ES-I3 (cell line): ENCODE measurements around the gene GABBR2.

Experiments
- H3K36me3 ChIP-seq: 2 replicates; pipeline ENCODE4 v1.6.1; 2013; ENCODE audit warnings: mild to moderate bottlenecking, low read length, control low read depth, moderate library complexity; ENCODE audit not compliant: insufficient read depth
- H3K4me1 ChIP-seq: 2 replicates; pipeline ENCODE4 v1.6.1; 2013; ENCODE audit warnings: mild to moderate bottlenecking, control low read depth, low read length; ENCODE audit not compliant: insufficient read depth
- H3K9ac ChIP-seq: 2 replicates; pipeline ENCODE4 v1.6.1; 2013; ENCODE audit warnings: low read depth, mild to moderate bottlenecking, low read length, moderate library complexity
- H3K9me3 ChIP-seq: 2 replicates; pipeline ENCODE4 v1.6.1; 2013; ENCODE audit warnings: mild to moderate bottlenecking, low read length, moderate library complexity; ENCODE audit not compliant: control insufficient read depth, insufficient read depth

The GABBR2 gene

GRCh38 chr9:98253565-98253964, 455.2 kb downstream of the GABBR2 start:
- no peak overlapping the region; the same call in 1 of the 2 replicates for H3K9ac ChIP-seq
- H3K9me3 ChIP-seq: no peaks in the 10 kb centered on the region
- peaks cover 7% of the 10 kb centered on the region; the same call in 1 of the 2 replicates for H3K4me1 ChIP-seq
- peaks cover 2% of the 10 kb centered on the region; the same call in 1 of the 2 replicates for H3K36me3 ChIP-seq

DNA sequence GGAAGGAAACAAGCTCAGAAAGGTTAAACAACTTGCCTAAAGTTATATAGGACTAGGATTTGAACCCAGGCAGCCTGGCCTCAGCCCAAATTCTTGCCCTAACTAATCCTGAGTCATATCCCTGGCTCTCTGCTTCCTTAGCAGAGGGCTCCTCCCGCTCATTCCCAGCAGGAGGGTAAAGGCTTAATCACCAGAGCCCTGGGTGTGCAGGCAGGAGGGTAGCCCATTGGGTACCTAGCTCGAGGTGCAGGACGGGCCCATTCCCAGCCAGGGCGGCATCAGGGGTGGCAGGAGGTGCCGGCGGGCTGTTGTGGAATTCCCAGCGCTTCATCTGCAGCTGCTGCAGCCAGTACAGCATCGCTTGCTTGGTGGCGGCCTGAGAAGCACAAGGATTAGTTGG, 457.2 kb downstream of the GABBR2 start:
- H3K9ac ChIP-seq: no peak overlapping the region
- no peaks in the 10 kb centered on the region for H3K9me3 ChIP-seq
- H3K4me1 ChIP-seq: peaks cover 7% of the 10 kb centered on the region; the same call in 1 of the 2 replicates

DNA sequence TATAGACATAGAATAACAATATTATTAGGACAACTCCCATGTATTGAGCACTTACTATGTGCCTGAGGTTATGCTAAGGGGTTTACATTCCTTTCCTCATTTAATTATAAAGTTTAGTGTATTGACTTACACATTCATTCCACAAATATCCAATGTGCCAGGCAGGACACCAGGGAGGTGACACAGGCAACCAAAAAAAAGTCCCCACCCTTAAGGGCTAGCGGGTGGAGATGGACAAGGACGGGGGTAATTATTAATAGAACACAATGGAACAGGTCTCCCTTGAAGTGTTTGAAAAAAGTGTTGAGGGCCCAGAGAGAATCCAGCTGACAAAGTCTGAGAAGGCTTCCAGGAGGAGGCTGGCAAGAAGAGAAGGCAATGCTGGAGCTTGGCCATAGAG, 459.0 kb downstream of the GABBR2 start:
- Histone ChIP-seq H3K36me3 (peaks cover 2% of the 10 kb centered on the region; the same call in 1 of the 2 replicates), H3K9ac (no peak overlapping the region), H3K4me1 (peaks cover 7% of the 10 kb centered on the region; the same call in 1 of the 2 replicates), H3K9me3 (no peaks in the 10 kb centered on the region)

More for the DNA sequence above, 457.2 kb downstream of the GABBR2 start:
- peaks cover 2% of the 10 kb centered on the region; the same call in 1 of the 2 replicates for H3K36me3 ChIP-seq

DNA sequence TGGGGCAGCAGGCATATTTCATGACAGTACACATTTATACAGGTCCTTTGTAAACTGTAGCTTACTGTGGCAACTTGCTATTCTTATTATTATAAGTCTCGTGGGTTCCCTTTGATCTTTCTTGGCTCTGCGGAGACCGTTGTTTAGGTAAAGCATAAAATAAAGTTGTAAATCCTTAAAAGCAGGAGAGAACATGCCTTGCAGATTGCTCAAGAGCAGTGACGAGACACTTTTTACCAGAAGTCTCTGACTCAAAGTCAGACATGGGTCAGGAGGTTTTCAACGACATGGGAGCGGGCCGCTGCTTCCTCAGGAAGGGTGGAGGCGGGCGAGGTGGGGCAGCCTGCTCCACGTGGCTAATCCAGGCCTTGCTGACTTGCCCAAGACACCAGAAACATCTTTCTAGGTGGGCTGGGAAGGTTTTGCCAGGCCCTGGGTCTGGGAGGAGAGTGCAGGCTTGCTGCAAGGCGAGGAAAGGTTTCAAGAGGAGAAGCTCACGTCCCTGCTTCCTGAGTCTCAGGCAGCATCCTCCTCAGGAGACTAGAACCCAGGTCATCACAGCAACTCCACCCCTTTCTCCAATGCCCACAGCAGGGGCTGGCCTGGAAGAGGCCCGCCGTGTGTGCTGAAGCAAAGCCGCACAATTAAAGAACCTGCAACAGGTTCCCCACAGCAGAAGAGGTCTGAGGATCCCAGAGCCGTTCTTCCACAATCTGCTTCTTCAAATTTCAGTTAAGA, 459.8 kb downstream of the GABBR2 start:
- Histone ChIP-seq H3K36me3 (peaks cover 2% of the 10 kb centered on the region; the same call in 1 of the 2 replicates), H3K4me1 (peaks cover 11% of the 10 kb centered on the region; the same call in 1 of the 2 replicates), H3K9ac (no peak overlapping the region), H3K9me3 (no peaks in the 10 kb centered on the region)

DNA sequence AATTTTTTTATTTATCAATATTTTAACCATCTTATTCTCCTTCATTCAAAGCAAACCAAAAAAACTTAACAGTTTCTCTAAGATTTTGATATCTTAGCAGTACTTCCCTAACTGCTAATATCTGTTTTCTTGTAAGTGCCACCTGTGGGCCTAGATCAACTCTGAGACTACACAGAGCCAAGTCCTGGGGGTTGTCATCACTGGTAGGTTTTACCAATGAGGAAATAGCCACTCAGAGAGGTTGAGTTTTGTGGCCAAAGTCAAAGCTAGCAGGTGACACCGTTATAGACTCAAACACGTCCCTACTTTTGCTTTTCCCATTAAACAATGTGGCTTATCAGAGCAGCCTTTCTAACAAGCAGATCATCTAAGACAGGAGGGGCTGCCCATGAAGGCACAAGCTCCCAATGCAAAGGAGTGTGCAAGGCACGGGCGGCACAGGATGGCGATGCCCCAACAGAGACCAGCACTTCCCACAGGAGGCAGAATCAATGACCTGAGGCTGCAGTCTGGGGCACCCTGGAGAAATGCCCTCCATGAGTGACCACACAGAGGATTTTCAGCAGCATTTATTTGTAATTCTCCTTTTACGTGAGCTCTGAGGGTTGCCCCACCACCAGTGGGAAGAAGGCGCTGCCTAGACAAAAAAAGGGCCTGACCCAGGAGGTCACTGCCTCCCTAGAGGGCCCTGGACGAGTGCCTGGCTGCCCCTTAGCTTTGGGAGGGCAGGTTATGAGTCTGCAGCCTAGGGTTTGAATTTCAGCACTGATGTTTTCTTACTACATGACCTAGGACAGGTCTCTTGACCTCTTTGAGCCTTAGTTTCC, 460.7 kb downstream of the GABBR2 start:
- Histone ChIP-seq H3K9ac (no peak overlapping the region), H3K4me1 (peaks cover 14% of the 10 kb centered on the region; the same call in 1 of the 2 replicates), H3K9me3 (no peaks in the 10 kb centered on the region), H3K36me3 (peaks cover 2% of the 10 kb centered on the region; the same call in 1 of the 2 replicates)

- H3K9ac ChIP-seq: no peak overlapping the region
- peaks cover 6% of the 10 kb centered on the region; the same call in 1 of the 2 replicates for H3K4me1 ChIP-seq
- no peaks in the 10 kb centered on the region for H3K9me3 ChIP-seq
- peaks cover 3% of the 10 kb centered on the region; the same call in 1 of the 2 replicates for H3K36me3 ChIP-seq
These were observed 466.3 kb downstream of the GABBR2 start for GRCh38 chr9:98242426-98242825.

DNA sequence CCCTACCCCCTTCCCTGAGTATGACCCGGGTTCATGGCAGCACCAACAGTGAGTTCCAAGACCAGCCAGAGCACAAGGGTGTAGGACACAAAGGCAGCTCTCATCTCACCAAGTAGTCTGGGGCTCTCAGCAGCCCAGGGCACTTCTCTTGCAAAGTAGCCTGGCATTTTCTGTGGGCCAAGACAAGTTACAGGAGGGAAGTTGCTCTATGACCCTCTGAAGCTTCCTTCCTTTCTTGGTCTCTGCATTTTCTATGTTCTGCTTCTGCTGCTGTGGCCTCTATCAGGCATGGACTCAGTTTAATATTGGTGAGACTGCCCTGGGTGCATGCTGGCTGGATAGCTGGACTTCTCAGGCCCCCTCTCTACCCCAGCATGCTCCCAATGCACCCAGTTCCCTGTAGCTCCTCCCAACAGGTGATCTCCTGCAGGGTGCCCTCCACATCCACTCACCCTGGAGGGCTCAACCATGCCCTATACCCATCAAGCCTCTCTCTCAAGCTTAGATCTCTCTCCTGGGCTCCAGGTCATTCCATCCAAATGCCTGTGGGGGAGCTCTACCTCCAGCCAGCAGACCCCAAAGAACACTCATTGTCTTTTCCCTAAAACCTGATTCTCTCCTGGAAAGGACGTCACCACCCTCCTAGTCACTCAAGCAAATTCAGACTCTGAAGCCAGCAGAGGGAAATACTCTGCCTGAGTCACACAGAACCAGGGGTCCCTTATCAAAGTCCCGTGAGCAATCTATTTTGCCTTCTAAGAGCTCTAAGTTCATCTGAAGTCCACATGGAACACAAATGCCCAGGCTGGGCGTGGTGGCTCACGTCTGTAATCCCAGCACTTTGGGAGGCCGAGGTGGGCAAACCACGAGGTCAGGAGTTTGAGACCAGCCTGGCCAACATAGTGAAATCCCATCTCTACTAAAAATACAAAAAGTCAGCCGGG, 467.1 kb downstream of the GABBR2 start:
- H3K9ac ChIP-seq: no peak overlapping the region
- H3K36me3 ChIP-seq: peaks cover 3% of the 10 kb centered on the region; the same call in 1 of the 2 replicates
- H3K4me1 ChIP-seq: peaks cover 6% of the 10 kb centered on the region; the same call in 1 of the 2 replicates
- H3K9me3 ChIP-seq: no peaks in the 10 kb centered on the region

DNA sequence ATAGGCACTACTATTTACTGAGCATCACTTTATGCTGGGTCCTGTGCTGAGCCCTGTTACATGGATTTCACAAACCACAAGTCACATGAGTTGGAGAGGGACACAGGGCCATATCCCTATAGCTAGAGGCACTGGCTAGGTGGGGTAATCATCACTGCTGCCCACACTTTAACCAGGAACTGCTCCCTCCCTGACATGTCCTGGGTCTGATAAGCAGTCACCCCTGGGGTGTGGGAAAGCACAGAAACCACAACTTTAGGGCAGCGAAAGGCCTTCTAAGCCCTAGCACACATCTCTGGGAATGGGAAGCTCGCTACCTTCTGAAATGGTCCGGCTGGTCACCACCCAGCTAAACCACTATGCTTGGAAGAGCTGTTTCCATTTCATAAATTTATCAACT, 468.3 kb downstream of the GABBR2 start:
- Histone ChIP-seq H3K36me3 (peaks cover 3% of the 10 kb centered on the region; the same call in 1 of the 2 replicates), H3K9ac (no peak overlapping the region), H3K4me1 (peaks cover 6% of the 10 kb centered on the region; the same call in 1 of the 2 replicates), H3K9me3 (no peaks in the 10 kb centered on the region)
